Coronary artery (tissue), 2 donors: ENCODE measurements around the gene UNC13B.

Source experiments
- DNase-seq: peaks from one replicate; pipeline ENCODE4 v3.0.0-alpha.2; 2017; ENCODE audit warnings: low spot score
- H3K27ac ChIP-seq, 2 donors: fragments of 200-600 bp; sonication (generic); one replicate each; pipeline ENCODE4 v1.5.1; 2016 to 2019
- H3K4me3 ChIP-seq: fragments of 200-600 bp; sonication (generic); 2 replicates; pipeline ENCODE4 v1.5.1; 2016; ENCODE audit warnings: mild to moderate bottlenecking, moderate library complexity
- CTCF ChIP-seq: fragments of 200-600 bp; sonication (generic); IDR thresholded peaks from one replicate; pipeline ENCODE4 v1.5.1; 2019; ENCODE audit warnings: antibody characterized with exemption

UNC13B gene

GRCh38 chr9:35380039-35380438, 218.2 kb downstream of the UNC13B start:
- Histone ChIP-seq H3K27ac (no peak overlapping the region), H3K4me3 (no peak overlapping the region)
- no peak for TF ChIP-seq CTCF
- no peak for DNase-seq

- Histone ChIP-seq H3K27ac (no peak overlapping the region), H3K4me3 (no peak overlapping the region)
- no peak for DNase-seq
- TF ChIP-seq CTCF: no peak
Observed at GRCh38 chr9:35380619-35381018, 218.8 kb downstream of the UNC13B start.

- Histone ChIP-seq H3K4me3 (no peak overlapping the region), H3K27ac (no peak overlapping the region)
- TF ChIP-seq CTCF: no peak
- DNase-seq: no peak
Observed at GRCh38 chr9:35385042-35385441, 223.2 kb downstream of the UNC13B start.

- DNase-seq: no peak
- Histone ChIP-seq H3K27ac (no peak overlapping the region), H3K4me3 (no peak overlapping the region)
- TF ChIP-seq CTCF: no peak
Observed at GRCh38 chr9:35395076-35395705, 233.4 kb downstream of the UNC13B start.

- Histone ChIP-seq H3K4me3 (no peak overlapping the region), H3K27ac (no peak overlapping the region)
- DNase-seq: no peak
- no peak for TF ChIP-seq CTCF
Observed at GRCh38 chr9:35395706-35396101, 233.9 kb downstream of the UNC13B start.

GRCh38 chr9:35396560-35397215, 234.9 kb downstream of the UNC13B start:
- H3K4me3 ChIP-seq: no peak overlapping the region
- no peak for DNase-seq
- TF ChIP-seq CTCF: no peak
- no peak overlapping the region for H3K27ac ChIP-seq

GRCh38 chr9:35397216-35397698, 235.4 kb downstream of the UNC13B start:
- no peak for DNase-seq
- Histone ChIP-seq H3K27ac (no peak overlapping the region), H3K4me3 (no peak overlapping the region)
- no peak for TF ChIP-seq CTCF
